HepG2 (cell line): ENCODE data around the gene RAB23. TPM values are rescaled to one million over a fixed set of nuclear protein-coding genes. Genes with fewer than 3 reads are reported as not detected.

Experiments
- ATAC-seq: fragments of 200-7000 bp; cut with Tn5 transposase; 3 replicates; pipeline ENCODE4 v1.9.1; 2020; ENCODE audit warnings: mild to moderate bottlenecking, moderate library complexity
- BruUV-seq: library from RNA; stranded (reverse); fragments of 400-500 nt; replicated peaks from 2 replicates; lab custom pipeline; 2021; lab: Mats Ljungman, UMichigan
- CTCF ChIA-PET: fragments of 300-600 bp; formaldehyde crosslinking; extraction: SDS; loops from one replicate; lab custom pipeline; 2021; ENCODE audit warnings: low total read pairs, inconsistent platforms, low intra/inter-chr PET ratio; lab: Yijun Ruan, JAX
- POLR2A ChIA-PET: fragments of 350-600 bp; sonication (Branson Sonifier 250); formaldehyde crosslinking; loops from one replicate; lab custom pipeline; 2020; ENCODE audit warnings: antibody characterized with exemption, inconsistent platforms; lab: Yijun Ruan, JAX
- DNase-seq: peaks from one replicate; pipeline ENCODE4 v3.0.0-alpha.2; 2015; ENCODE audit warnings: low spot score
- FAIRE-seq: peaks from 3 replicates; lab custom pipeline; 2011; peaks lifted over from hg19 to GRCh38; lab: Jason Lieb, UNC
- H2AFZ ChIP-seq: one replicate; pipeline ENCODE4 v1.6.1; 2011; ENCODE audit warnings: low read length, inconsistent platforms
- H3K27ac ChIP-seq: fragments of 300-600 bp; 3 replicates; pipeline ENCODE4 v1.8.0; 2011; ENCODE audit warnings: mixed run types, mild to moderate bottlenecking, mixed read lengths, low read length, inconsistent platforms; ENCODE audit not compliant: insufficient read depth; ENCODE audit errors: extremely low read length
- H3K27me3 ChIP-seq, 2 experiments: fragments of 200-600 bp in 1 of 2; 2 replicates in 1 of 2; 3 replicates in 1 of 2; pipeline versions ENCODE4 v1.6.0 to v1.8.0; 2011; ENCODE audit warnings: low read length in 2 of 2, mild to moderate bottlenecking in 2 of 2, moderate library complexity in 2 of 2, inconsistent platforms in 1 of 2; ENCODE audit not compliant: insufficient read depth in 2 of 2, control insufficient read depth in 1 of 2
- H3K36me3 ChIP-seq, 2 experiments: fragments of 200-600 bp in 1 of 2; replicated peaks in 1 of 2; 2 replicates in 1 of 2; 3 replicates in 1 of 2; pipeline versions ENCODE4 v1.5.1 to v1.8.0; 2011; ENCODE audit warnings: low read length in 2 of 2, inconsistent platforms in 1 of 2; ENCODE audit not compliant: insufficient read depth in 2 of 2, control insufficient read depth in 1 of 2
- H3K4me1 ChIP-seq: 2 replicates; pipeline ENCODE4 v1.5.1; 2012; ENCODE audit warnings: low read length, inconsistent platforms; ENCODE audit not compliant: insufficient read depth
- H3K4me2 ChIP-seq: 2 replicates; pipeline ENCODE4 v1.6.0; 2011; ENCODE audit warnings: low read depth, low read length, inconsistent platforms
- H3K4me3 ChIP-seq, 3 experiments: fragments of 200-600 bp in 1 of 3; sonication (generic), shearing (Covaris generic) in 1 of 3; replicated peaks in 1 of 3; 2 replicates each; pipeline ENCODE4 v1.5.1; 2011 to 2016; ENCODE audit warnings: low read length in 3 of 3, inconsistent platforms in 2 of 3, low read depth in 2 of 3, mild to moderate bottlenecking in 2 of 3, control low read depth in 1 of 3, mixed read lengths in 1 of 3; ENCODE audit not compliant: insufficient read depth in 1 of 3
- H3K79me2 ChIP-seq: one replicate; pipeline ENCODE4 v1.6.1; 2011; ENCODE audit warnings: low read length, inconsistent platforms; ENCODE audit not compliant: insufficient read depth
- H3K9ac ChIP-seq: 2 replicates; pipeline ENCODE4 v1.6.0; 2011; ENCODE audit warnings: mild to moderate bottlenecking, low read depth, low read length, inconsistent platforms; ENCODE audit not compliant: insufficient read depth
- H3K9me3 ChIP-seq: 2 replicates; pipeline ENCODE4 v1.5.1; 2012; ENCODE audit warnings: mild to moderate bottlenecking, low read length
- H4K20me1 ChIP-seq: 2 replicates; pipeline ENCODE4 v1.6.0; 2011; ENCODE audit warnings: inconsistent platforms, mild to moderate bottlenecking, low read length, moderate library complexity; ENCODE audit not compliant: insufficient read depth
- BCL6 ChIP-seq: IDR thresholded peaks from 2 replicates; pipeline ENCODE4 v1.6.1; 2016; ENCODE audit warnings: missing genetic modification reagents, missing compliant biosample characterization
- CREM ChIP-seq, 2 experiments: sonication (generic) in 1 of 2; formaldehyde crosslinking in 1 of 2; IDR thresholded peaks; 2 replicates each; pipeline versions ENCODE4 v1.4.0 to v1.6.1; 2016 to 2020; ENCODE audit warnings: antibody characterized with exemption in 1 of 2, mild to moderate bottlenecking in 1 of 2, missing genetic modification reagents in 1 of 2
- MNT ChIP-seq: fragments of 450-650 bp; IDR thresholded peaks from 2 replicates; pipeline ENCODE4 v1.6.1; 2016
- ZFP41 ChIP-seq: sonication (generic); formaldehyde crosslinking; IDR thresholded peaks from 2 replicates; pipeline ENCODE4 v1.4.0; 2020; ENCODE audit warnings: mild to moderate bottlenecking, missing genetic modification reagents, borderline replicate concordance
- ZNF598 ChIP-seq: sonication (generic); formaldehyde crosslinking; IDR thresholded peaks from 2 replicates; pipeline ENCODE4 v1.5.1; 2020; ENCODE audit warnings: mild to moderate bottlenecking, missing genetic modification reagents, borderline replicate concordance
- ZNF709 ChIP-seq: sonication (generic); formaldehyde crosslinking; IDR thresholded peaks from 2 replicates; pipeline ENCODE4 v1.5.0; 2020; ENCODE audit warnings: mild to moderate bottlenecking, missing genetic modification reagents
- WGBS: methylation state at CpG from one replicate; pipeline ENCODE4 v1.1.6; 2017; ENCODE audit warnings: low lambda C conversion rate; 5-methylcytosine and 5-hydroxymethylcytosine counted together
- in situ Hi-C: cut with HindIII; loops from 2 replicates; pipeline ENCODE4 v1.10.0; 2017; ENCODE audit warnings: low pct_unique_long_range_greater_than_20kb; ENCODE audit not compliant: extremely low pct_ligation_motif_present
- intact Hi-C: fragments of 100-400 bp; cut with micrococcal nuclease; formaldehyde crosslinking; loops from one replicate; pipeline ENCODE4 v1.10.0; 2022; ENCODE audit not compliant: unreplicated experiment
- polyA plus RNA-seq, 8 experiments: library from polyadenylated mRNA; depleted of rRNA in 3 of 8; stranded (reverse) in 7 of 8; unstranded in 1 of 8; fragments of >200 nt; fragmentation: Illumina TruSeq in 4 of 8; extraction: Trizol in 4 of 8; gene quantifications; 2 replicates each; pipeline versions ENCODE4 v1.2.1 to v1.2.3, GENCODE V29; 2011 to 2016; ENCODE audit warnings: low read depth in 4 of 8, missing spikeins in 1 of 8, mixed read lengths in 1 of 8; ENCODE audit not compliant: insufficient read depth in 1 of 8
- total RNA-seq, 5 experiments: library from RNA; depleted of rRNA; stranded (reverse); fragments of >200 nt; fragmentation: Illumina TruSeq; extraction: Trizol; gene quantifications; 2 replicates each; pipeline ENCODE4 v1.2.3, GENCODE V29; 2016; ENCODE audit warnings: low read depth in 1 of 5
- TF ChIP-seq, protein P1 (sequence below): fragments of 450-650 bp; IDR thresholded peaks from 2 replicates; pipeline ENCODE4 v1.6.1; 2017

Gene RAB23
- total and polyA plus RNA-seq, 2 of the 13 experiments (the other 11 are each of a cell fraction or from before 2014, with no cell fraction given) = 5.5 to 16.4 TPM

DNA sequence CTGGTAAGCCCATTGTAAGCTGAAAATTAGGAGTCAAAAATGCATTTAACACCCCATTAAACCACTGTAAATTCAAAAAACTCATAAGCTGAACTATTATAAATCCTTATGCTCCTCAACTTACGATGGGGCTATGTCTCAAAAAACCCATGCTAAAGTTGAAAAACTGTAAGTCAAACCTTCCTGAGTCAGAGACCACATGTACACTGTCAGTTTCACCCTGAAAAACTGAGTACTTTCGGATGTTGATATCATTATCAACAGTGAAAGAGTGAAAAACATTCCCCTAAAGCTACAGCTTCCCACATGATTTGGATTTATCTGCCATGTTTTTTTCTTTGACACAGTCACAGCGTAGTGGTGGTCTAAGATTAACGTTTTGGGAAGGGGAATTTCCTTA, 14.2 kb downstream of the RAB23 start:
- no peak for FAIRE-seq
- H3K9me3 ChIP-seq = no peaks in the 10 kb centered on the region
- H3K79me2 ChIP-seq = no peaks in the 10 kb centered on the region
- H3K27me3 ChIP-seq = no peaks in the 10 kb centered on the region
- in situ Hi-C loops = no loop called here
- CTCF ChIA-PET = no interaction called here
- no peak overlapping the region for H3K4me3 ChIP-seq
- H3K4me2 ChIP-seq = no peak overlapping the region
- no peak for DNase-seq
- no peak overlapping the region for H2AFZ ChIP-seq
- WGBS = 98% methylated on average over 4 of the region's 4 CpGs
- H3K4me1 ChIP-seq = 0 out of 2 replicates have a peak, but pooled peaks cover 6% of the 10 kb centered on the region
- no peak for ATAC-seq
- POLR2A ChIA-PET = no interaction called here
- H3K9ac ChIP-seq = no peak overlapping the region
- BruUV-seq = no TSS peak
- H3K36me3 ChIP-seq = no peaks in the 10 kb centered on the region; a peak in 1 of 5 replicates
- H4K20me1 ChIP-seq = no peaks in the 10 kb centered on the region
- TF ChIP-seq CREM (IDR thresholded peaks at IDR 0.05) = no peak
- TF ChIP-seq CREM (CRISPR knock-in tag; IDR thresholded peaks at IDR 0.05) = no peak
- intact Hi-C loops = no loop called here
- no peak overlapping the region for H3K27ac ChIP-seq

DNA sequence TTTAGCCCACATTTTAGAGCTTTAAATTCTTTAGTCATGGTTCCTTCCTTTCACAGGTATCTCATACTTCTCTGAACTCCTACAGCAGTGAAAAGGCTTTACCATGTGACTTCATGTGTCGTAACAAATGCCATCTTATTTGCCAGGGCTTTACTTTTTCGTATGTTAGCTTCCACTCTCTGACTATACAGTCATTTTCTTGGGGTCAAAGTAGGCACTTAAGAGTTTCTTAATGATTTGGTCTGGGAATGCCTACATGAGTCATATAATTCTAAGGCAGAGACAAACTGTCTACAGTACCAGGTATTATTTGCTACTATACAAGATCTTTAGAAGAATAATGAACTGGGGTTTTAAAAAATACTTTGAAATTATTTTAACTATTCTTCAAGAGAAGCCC, 15.0 kb downstream of the RAB23 start:
- no TSS peak for BruUV-seq
- no peak overlapping the region for H3K9ac ChIP-seq
- no peaks in the 10 kb centered on the region for H3K27me3 ChIP-seq
- H3K9me3 ChIP-seq = no peaks in the 10 kb centered on the region
- FAIRE-seq = no peak
- intact Hi-C loops = no loop called here
- WGBS = 99% methylated on average over 2 of the region's 2 CpGs
- H3K4me1 ChIP-seq = no peaks in the 10 kb centered on the region
- H4K20me1 ChIP-seq = no peaks in the 10 kb centered on the region
- in situ Hi-C loops = no loop called here
- no peak overlapping the region for H3K4me3 ChIP-seq
- no peak for TF ChIP-seq MNT
- no peak for TF ChIP-seq ZNF598 (CRISPR knock-in tag)
- no peak for TF ChIP-seq ZFP41
- TF ChIP-seq ZNF709 = no peak
- TF ChIP-seq, protein P1, sequence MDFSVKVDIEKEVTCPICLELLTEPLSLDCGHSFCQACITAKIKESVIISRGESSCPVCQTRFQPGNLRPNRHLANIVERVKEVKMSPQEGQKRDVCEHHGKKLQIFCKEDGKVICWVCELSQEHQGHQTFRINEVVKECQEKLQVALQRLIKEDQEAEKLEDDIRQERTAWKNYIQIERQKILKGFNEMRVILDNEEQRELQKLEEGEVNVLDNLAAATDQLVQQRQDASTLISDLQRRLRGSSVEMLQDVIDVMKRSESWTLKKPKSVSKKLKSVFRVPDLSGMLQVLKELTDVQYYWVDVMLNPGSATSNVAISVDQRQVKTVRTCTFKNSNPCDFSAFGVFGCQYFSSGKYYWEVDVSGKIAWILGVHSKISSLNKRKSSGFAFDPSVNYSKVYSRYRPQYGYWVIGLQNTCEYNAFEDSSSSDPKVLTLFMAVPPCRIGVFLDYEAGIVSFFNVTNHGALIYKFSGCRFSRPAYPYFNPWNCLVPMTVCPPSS = no peak
- no peak for TF ChIP-seq BCL6 (CRISPR knock-in tag)
- ChIA-PET POLR2A (no interaction called here), CTCF (no interaction called here)
- H3K36me3 ChIP-seq = no peaks in the 10 kb centered on the region; a peak in 1 of 5 replicates
- H3K27ac ChIP-seq = no peak overlapping the region
- peaks cover 3% of the 10 kb centered on the region for H3K79me2 ChIP-seq
- H3K4me2 ChIP-seq = no peak overlapping the region
- no peak overlapping the region for H2AFZ ChIP-seq
- ATAC-seq = no peak
- DNase-seq = no peak
